H9 (cell line): ENCODE measurements around the gene ETV7. TPM values are rescaled to one million over a fixed set of nuclear protein-coding genes. Genes with fewer than 3 reads are reported as not detected.

ENCODE experiments used
- DNase-seq: peaks from one replicate; pipeline ENCODE4 v3.0.0-alpha.2; 2017
- H2AFZ ChIP-seq: one replicate; pipeline ENCODE4 v1.6.1; 2013; ENCODE audit warnings: mild to moderate bottlenecking, low read length, control low read depth, moderate library complexity
- H2AK5ac ChIP-seq: 2 replicates; pipeline ENCODE4 v1.6.1; 2013; ENCODE audit warnings: low read length, control low read depth, mixed read lengths; ENCODE audit not compliant: insufficient read length
- H2BK120ac ChIP-seq: one replicate; pipeline ENCODE4 v1.6.1; 2013; ENCODE audit warnings: low read depth, mild to moderate bottlenecking, low read length, control low read depth, inconsistent platforms; ENCODE audit not compliant: poor library complexity, severe bottlenecking
- H2BK12ac ChIP-seq: 2 replicates; pipeline ENCODE4 v1.6.1; 2013; ENCODE audit warnings: low read length, control low read depth, mixed read lengths, low read depth; ENCODE audit not compliant: insufficient read length
- H2BK15ac ChIP-seq: 2 replicates; pipeline ENCODE4 v1.6.1; 2013; ENCODE audit warnings: low read depth, low read length, control low read depth
- H2BK20ac ChIP-seq: one replicate; pipeline ENCODE4 v1.6.1; 2013; ENCODE audit warnings: low read depth, mild to moderate bottlenecking, low read length, control low read depth, inconsistent platforms; ENCODE audit not compliant: poor library complexity, severe bottlenecking
- H2BK5ac ChIP-seq: 2 replicates; pipeline ENCODE4 v1.6.1; 2013; ENCODE audit warnings: low read length, control low read depth, mixed read lengths; ENCODE audit not compliant: insufficient read length
- H3K14ac ChIP-seq: 2 replicates; pipeline ENCODE4 v1.6.1; 2013; ENCODE audit warnings: low read length, control low read depth; ENCODE audit not compliant: insufficient read depth
- H3K18ac ChIP-seq: 2 replicates; pipeline ENCODE4 v1.6.1; 2013; ENCODE audit warnings: low read depth, mild to moderate bottlenecking, mixed read lengths, low read length, control low read depth; ENCODE audit not compliant: insufficient read length
- H3K23ac ChIP-seq: 2 replicates; pipeline ENCODE4 v1.6.1; 2013; ENCODE audit warnings: low read length, control low read depth, mixed read lengths, low read depth; ENCODE audit not compliant: insufficient read length
- H3K23me2 ChIP-seq: 2 replicates; pipeline ENCODE4 v1.6.1; 2013; ENCODE audit warnings: low read depth, mild to moderate bottlenecking, mixed read lengths, low read length, control low read depth; ENCODE audit not compliant: insufficient read length, poor library complexity, severe bottlenecking
- H3K27ac ChIP-seq: 2 replicates; pipeline ENCODE4 v1.5.1; 2013; ENCODE audit warnings: low read length, control low read depth, mixed read lengths, low read depth; ENCODE audit not compliant: insufficient read length
- H3K27me3 ChIP-seq: 2 replicates; pipeline ENCODE4 v1.6.1; 2013; ENCODE audit warnings: low read length, control low read depth, inconsistent platforms; ENCODE audit not compliant: insufficient read depth
- H3K4ac ChIP-seq: 2 replicates; pipeline ENCODE4 v1.6.1; 2013; ENCODE audit warnings: low read depth, mild to moderate bottlenecking, control low read depth, inconsistent platforms, low read length, moderate library complexity
- H3K4me1 ChIP-seq: 2 replicates; pipeline ENCODE4 v1.6.1; 2013; ENCODE audit warnings: low read length, control low read depth, inconsistent platforms; ENCODE audit not compliant: insufficient read depth
- H3K4me2 ChIP-seq: 2 replicates; pipeline ENCODE4 v1.6.1; 2013; ENCODE audit warnings: low read length, control low read depth, mixed read lengths; ENCODE audit not compliant: insufficient read length, insufficient read depth
- H3K56ac ChIP-seq: 2 replicates; pipeline ENCODE4 v1.6.1; 2013; ENCODE audit warnings: low read depth, mild to moderate bottlenecking, mixed read lengths, low read length, control low read depth; ENCODE audit not compliant: insufficient read length
- H3K79me1 ChIP-seq: 2 replicates; pipeline ENCODE4 v1.6.1; 2013; ENCODE audit warnings: low read depth, mild to moderate bottlenecking, moderate library complexity, low read length, control low read depth, inconsistent platforms; ENCODE audit not compliant: insufficient read depth, poor library complexity, severe bottlenecking
- H3K79me2 ChIP-seq: 2 replicates; pipeline ENCODE4 v1.6.1; 2013; ENCODE audit warnings: low read length, control low read depth, inconsistent platforms; ENCODE audit not compliant: insufficient read depth
- H3K9ac ChIP-seq: 2 replicates; pipeline ENCODE4 v1.6.1; 2013; ENCODE audit warnings: low read length, control low read depth, mixed read lengths; ENCODE audit not compliant: insufficient read length; ENCODE audit errors: extremely low read depth
- H3K9me3 ChIP-seq: one replicate; pipeline ENCODE4 v1.6.1; 2013; ENCODE audit warnings: low read depth, low read length, inconsistent platforms; ENCODE audit not compliant: control insufficient read depth
- H3T11ph ChIP-seq: one replicate; pipeline ENCODE4 v1.6.1; 2013; ENCODE audit warnings: mild to moderate bottlenecking, low read length, control low read depth, inconsistent platforms
- H4K20me1 ChIP-seq: one replicate; pipeline ENCODE4 v1.6.1; 2013; ENCODE audit not compliant: control insufficient read depth, insufficient read length, insufficient read depth
- H4K5ac ChIP-seq: 2 replicates; pipeline ENCODE4 v1.6.1; 2013; ENCODE audit warnings: low read depth, mild to moderate bottlenecking, mixed read lengths, low read length, control low read depth; ENCODE audit not compliant: insufficient read length
- H4K8ac ChIP-seq: replicated peaks from 2 replicates; pipeline ENCODE4 v1.6.1; 2013; ENCODE audit warnings: low read length, control low read depth, mixed read lengths, low read depth; ENCODE audit not compliant: insufficient read length
- H4K91ac ChIP-seq: 2 replicates; pipeline ENCODE4 v1.6.1; 2013; ENCODE audit warnings: low read depth, mild to moderate bottlenecking, moderate library complexity, mixed read lengths, low read length, control low read depth; ENCODE audit not compliant: insufficient read length
- H3K27ac Mint-ChIP-seq, 3 experiments: 2 replicates in 2 of 3; 3 replicates in 1 of 3; pipeline ENCODE4 v1.8.0; 2020 to 2021; ENCODE audit warnings: mixed read lengths in 3 of 3, mild to moderate bottlenecking in 1 of 3, moderate library complexity in 1 of 3
- H3K27me3 Mint-ChIP-seq: 2 replicates; pipeline ENCODE4 v1.8.0; 2021; ENCODE audit warnings: low read depth, mild to moderate bottlenecking, moderate library complexity, mixed read lengths
- H3K36me3 Mint-ChIP-seq, 3 experiments: 2 replicates in 2 of 3; 3 replicates in 1 of 3; pipeline ENCODE4 v1.8.0; 2020 to 2021; ENCODE audit warnings: low read depth in 3 of 3, mixed read lengths in 3 of 3; ENCODE audit not compliant: insufficient read depth in 1 of 3
- H3K4me1 Mint-ChIP-seq, 2 experiments: 2 replicates each; pipeline ENCODE4 v1.8.0; 2020; ENCODE audit warnings: mixed read lengths in 2 of 2
- H3K4me3 Mint-ChIP-seq, 2 experiments: 2 replicates in 1 of 2; 3 replicates in 1 of 2; pipeline ENCODE4 v1.8.0; 2020 to 2021; ENCODE audit warnings: mild to moderate bottlenecking in 2 of 2, mixed read lengths in 2 of 2, moderate library complexity in 1 of 2
- H3K9me3 Mint-ChIP-seq, 2 experiments: 2 replicates in 1 of 2; 3 replicates in 1 of 2; pipeline ENCODE4 v1.8.0; 2020; ENCODE audit warnings: mild to moderate bottlenecking in 2 of 2, mixed read lengths in 2 of 2, moderate library complexity in 1 of 2
- WGBS: extraction: QIAGEN DNeasy Blood & Tissue Kit; methylation state at CpG from one replicate; pipeline ENCODE4 v1.1.7; 2013; ENCODE audit warnings: missing lambda C conversion rate, low lambda C conversion rate, mixed read lengths; ENCODE audit not compliant: insufficient read length; ENCODE audit errors: extremely low coverage; 5-methylcytosine and 5-hydroxymethylcytosine counted together
- total RNA-seq: library from RNA; stranded (reverse); gene quantifications from 2 replicates; pipeline ENCODE4 v1.2.1, GENCODE V29; 2021
- TF ChIP-seq, protein P1 (sequence below): fragments of 200-600 bp; sonication (generic); conservative IDR thresholded peaks from 3 replicates; pipeline ENCODE4 v1.8.0; 2021; ENCODE audit warnings: antibody characterized with exemption, mild to moderate bottlenecking

The ETV7 gene
- total RNA-seq, 1 experiment from 2014 or later = 0.92 TPM

- no peak for DNase-seq
- H3K23me2 ChIP-seq = no peaks in the 10 kb centered on the region
- H4K8ac ChIP-seq = no peak overlapping the region
- no peak overlapping the region for H3K27ac ChIP-seq
- Mint-ChIP-seq H3K36me3 (peaks cover 0 to 2% (median 0%) of the 10 kb centered on the region in 3 experiments; a peak in 2 of 7 replicates), H3K27ac (no peak overlapping the region), H3K9me3 (peaks cover 2 to 3% of the 10 kb centered on the region in 2 experiments; a peak in 2 of 5 replicates), H3K4me3 (no peak overlapping the region), H3K27me3 (peaks cover 4% of the 10 kb centered on the region), H3K4me1 (peaks cover 0 to 3% of the 10 kb centered on the region in 2 experiments; a peak in 1 of 4 replicates)
- no peak overlapping the region for H3K18ac ChIP-seq
- H3K9ac ChIP-seq = no peak overlapping the region
- no CpG with 5 or more reads among the region's 4 CpGs for WGBS
- H3K79me2 ChIP-seq = no peaks in the 10 kb centered on the region
- no peak overlapping the region for H2AK5ac ChIP-seq
- H4K5ac ChIP-seq = no peak overlapping the region
- H3K56ac ChIP-seq = no peak overlapping the region
- H3K79me1 ChIP-seq = no peaks in the 10 kb centered on the region
- H3K4me2 ChIP-seq = no peak overlapping the region
- no peaks in the 10 kb centered on the region for H3K4me1 ChIP-seq
- no peak overlapping the region; the same call in 1 of the 2 replicates for H3K14ac ChIP-seq
- no peak overlapping the region for H2BK20ac ChIP-seq
- no peak overlapping the region for H3T11ph ChIP-seq
- no peak overlapping the region for H3K4ac ChIP-seq
- H3K23ac ChIP-seq = no peak overlapping the region
- H2AFZ ChIP-seq = no peak overlapping the region
- H3K9me3 ChIP-seq = no peaks in the 10 kb centered on the region
- no peaks in the 10 kb centered on the region for H3K27me3 ChIP-seq
- no peak overlapping the region for H2BK12ac ChIP-seq
- H2BK5ac ChIP-seq = no peak overlapping the region
- H4K20me1 ChIP-seq = no peaks in the 10 kb centered on the region
- no peak overlapping the region for H2BK15ac ChIP-seq
- H4K91ac ChIP-seq = no peak overlapping the region
- no peak overlapping the region for H2BK120ac ChIP-seq
- TF ChIP-seq, protein P1, sequence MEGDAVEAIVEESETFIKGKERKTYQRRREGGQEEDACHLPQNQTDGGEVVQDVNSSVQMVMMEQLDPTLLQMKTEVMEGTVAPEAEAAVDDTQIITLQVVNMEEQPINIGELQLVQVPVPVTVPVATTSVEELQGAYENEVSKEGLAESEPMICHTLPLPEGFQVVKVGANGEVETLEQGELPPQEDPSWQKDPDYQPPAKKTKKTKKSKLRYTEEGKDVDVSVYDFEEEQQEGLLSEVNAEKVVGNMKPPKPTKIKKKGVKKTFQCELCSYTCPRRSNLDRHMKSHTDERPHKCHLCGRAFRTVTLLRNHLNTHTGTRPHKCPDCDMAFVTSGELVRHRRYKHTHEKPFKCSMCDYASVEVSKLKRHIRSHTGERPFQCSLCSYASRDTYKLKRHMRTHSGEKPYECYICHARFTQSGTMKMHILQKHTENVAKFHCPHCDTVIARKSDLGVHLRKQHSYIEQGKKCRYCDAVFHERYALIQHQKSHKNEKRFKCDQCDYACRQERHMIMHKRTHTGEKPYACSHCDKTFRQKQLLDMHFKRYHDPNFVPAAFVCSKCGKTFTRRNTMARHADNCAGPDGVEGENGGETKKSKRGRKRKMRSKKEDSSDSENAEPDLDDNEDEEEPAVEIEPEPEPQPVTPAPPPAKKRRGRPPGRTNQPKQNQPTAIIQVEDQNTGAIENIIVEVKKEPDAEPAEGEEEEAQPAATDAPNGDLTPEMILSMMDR = no peak
These were observed 37.4 kb downstream of the ETV7 start for GRCh38 chr6:36350082-36350481.
